HT-29 (cell line): ENCODE results near the gene ZNF398. TPM values are rescaled to one million over a fixed set of nuclear protein-coding genes. Genes with fewer than 3 reads are reported as not detected.

ENCODE experiments used
- DNase-seq: peaks from one replicate; pipeline ENCODE4 v3.0.0-alpha.2; 2015; ENCODE audit warnings: low spot score
- total RNA-seq: library from RNA; depleted of rRNA; stranded (reverse); fragments of >200 nt; shearing (Covaris generic); gene quantifications from 2 replicates; pipeline ENCODE4 v1.2.3, GENCODE V29; 2014

The ZNF398 gene
- total RNA-seq, 1 experiment from 2014 or later: 8.2 TPM

- DNase-seq: peak; percentile 60
Measured at GRCh38 chr7:149147752-149148653, 750 bp downstream of the ZNF398 start.

DNA sequence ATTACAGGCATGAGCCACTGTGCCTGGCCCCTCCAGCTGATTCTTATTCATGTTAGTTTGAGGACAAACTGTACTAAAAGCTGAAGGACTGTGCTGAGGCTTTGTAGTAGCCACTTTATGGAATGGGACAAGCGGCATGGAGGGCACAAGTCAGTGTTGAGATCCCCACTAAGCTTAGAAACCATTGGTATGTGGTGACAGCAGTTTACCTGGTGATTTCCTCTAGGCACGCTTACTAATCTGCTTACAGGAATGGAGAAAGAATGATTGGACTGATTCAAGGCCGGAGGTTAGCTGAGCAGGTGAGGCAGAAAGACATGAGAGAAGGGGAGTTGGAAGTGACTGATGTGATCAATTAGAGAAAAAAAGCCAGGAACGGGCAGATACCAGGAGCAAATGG, 3.7 kb downstream of the ZNF398 start:
- DNase-seq: no peak

DNA sequence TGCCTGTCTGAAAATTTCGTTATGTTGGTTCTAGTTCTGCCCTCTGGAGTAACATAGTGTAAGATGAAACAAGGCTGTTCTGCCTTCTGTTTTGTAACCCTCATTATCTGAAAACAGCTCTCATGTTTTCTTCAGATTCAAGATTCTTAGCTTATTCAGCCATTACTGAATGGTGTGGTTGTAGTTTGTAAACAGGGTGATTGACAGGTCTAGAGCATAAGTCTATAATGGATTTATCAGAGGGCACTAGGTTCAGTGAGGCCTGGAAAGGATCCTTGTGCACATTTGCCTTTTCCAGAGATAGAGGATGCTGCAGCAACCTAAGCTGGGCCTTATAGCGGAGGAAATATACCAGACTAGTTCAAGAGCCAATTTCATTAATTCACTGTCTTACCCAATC, 6.1 kb downstream of the ZNF398 start:
- DNase-seq: no peak

GRCh38 chr7:149154056-149154455, 6.8 kb downstream of the ZNF398 start:
- no peak for DNase-seq

DNA sequence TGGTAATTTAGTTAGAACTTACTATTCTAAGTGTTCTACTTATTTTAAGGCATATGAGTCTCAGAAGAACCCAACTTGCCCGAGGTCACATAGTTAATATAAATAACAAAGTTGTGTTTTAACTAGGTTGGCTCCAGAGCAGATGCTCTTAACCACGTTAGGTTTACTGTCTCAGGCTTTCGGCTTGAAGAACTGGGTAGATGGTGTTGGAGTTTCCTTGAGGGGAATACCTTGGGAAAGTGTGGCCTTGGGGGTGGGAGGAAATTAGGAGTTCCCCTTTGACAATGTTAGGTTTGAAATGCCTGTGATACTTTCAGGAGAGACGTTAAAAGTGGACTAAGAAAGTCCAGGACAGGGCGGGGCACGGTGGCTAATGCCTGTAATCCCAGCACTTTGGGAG, 9.6 kb downstream of the ZNF398 start:
- DNase-seq: no peak

GRCh38 chr7:149161241-149161848, 14.1 kb downstream of the ZNF398 start:
- DNase-seq: no peak

GRCh38 chr7:149166142-149166541, 18.9 kb downstream of the ZNF398 start:
- DNase-seq: no peak

DNA sequence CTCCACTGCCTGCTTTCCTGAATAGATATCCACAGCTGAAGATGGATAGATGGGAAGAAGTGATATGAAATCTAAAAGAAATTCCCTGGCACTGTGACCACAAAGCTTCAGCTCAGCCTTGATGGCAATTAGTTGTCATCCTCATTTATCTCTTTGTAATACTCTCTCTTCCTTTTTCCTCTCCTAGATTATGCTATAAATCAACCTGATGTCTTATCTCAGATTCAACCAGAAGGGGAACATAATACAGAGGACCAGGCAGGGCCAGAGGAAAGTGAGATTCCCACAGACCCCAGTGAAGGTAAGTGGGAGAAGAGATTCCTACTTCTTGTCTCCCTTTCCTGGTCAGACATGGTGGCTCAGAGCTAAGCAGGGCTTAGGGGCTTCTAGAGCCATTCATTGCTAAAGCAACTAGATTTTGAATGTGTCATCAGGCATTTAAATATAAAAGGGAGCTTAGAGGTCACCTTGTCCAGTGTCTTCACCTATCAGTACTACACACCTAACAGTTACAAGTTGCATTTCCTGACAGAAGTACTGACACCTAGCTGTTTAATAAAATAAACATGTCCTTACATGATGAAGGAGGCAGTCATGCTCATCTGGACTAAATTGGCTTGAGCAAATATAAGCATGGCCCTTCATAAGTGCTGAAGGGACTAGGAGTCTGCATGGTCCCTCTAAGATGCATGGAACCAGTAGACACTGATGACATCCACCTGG, 19.5 kb downstream of the ZNF398 start:
- DNase-seq: no peak

GRCh38 chr7:149171892-149172533, 24.8 kb downstream of the ZNF398 start:
- no peak for DNase-seq

- DNase-seq: no peak
Measured at GRCh38 chr7:149172534-149172920, 25.3 kb downstream of the ZNF398 start.

- no peak for DNase-seq
Measured at GRCh38 chr7:149175150-149175549, 27.9 kb downstream of the ZNF398 start.

- DNase-seq: no peak
Measured at GRCh38 chr7:149179241-149179640, 32.0 kb downstream of the ZNF398 start.

DNA sequence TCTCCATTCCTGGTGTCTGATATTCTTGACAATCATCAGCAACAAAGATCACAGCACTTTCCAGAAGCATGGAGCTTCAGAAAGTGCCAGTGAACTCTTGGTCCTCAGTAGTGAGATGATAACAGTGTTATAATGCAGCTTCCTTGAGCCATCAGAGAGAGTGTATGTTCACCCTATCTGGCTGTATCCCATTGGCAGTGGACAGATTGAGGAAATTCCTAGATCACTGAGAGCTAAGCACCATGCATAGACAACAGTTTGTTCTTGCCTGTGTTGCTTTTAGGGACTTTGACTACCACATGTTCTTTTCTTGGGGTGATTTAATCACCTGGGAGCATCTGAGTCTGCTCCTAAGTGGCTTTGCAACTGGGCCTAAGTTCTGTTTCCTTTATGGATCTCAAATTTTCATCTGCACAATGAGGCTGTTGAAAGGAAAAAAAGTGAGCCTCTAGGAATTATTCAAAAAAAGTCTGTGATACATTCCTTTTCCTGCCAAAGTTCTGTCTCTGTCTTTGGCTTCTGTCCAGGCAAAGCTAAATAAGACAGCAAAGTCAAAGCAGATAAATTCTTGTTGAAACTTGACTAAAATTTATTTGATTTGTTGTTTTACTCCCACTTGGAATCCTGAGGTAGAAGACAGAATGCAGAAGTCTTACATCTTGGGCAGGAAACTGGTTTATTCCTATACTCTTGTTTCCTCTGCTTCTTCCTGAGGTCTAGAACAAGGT, 33.6 kb downstream of the ZNF398 start:
- DNase-seq: no peak

- no peak for DNase-seq
Measured at GRCh38 chr7:149181450-149181790, 34.2 kb downstream of the ZNF398 start.

- DNase-seq: no peak
Measured at GRCh38 chr7:149184274-149184673, 37.0 kb downstream of the ZNF398 start.

DNA sequence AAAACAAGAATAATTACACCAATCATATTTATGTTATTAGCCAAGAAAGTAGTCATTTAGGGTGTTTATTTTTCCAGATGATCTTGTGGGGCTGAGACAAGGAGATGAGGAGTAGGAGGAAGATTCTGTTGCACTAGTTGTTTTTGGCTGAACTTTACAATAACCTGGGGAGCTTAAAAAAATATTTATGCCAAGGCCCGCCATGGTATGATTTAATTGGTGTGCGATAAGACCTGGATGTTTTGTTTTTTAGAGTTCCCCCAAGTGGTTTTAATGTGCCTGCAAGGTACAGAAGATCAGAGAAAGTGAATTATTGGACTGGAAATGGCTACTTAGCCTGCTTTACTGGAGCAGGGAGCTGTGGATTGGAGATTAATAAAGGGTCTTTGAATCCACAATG, 41.0 kb downstream of the ZNF398 start:
- DNase-seq: no peak

- DNase-seq: no peak
Measured at GRCh38 chr7:149188637-149189259, 41.5 kb downstream of the ZNF398 start.

GRCh38 chr7:149191851-149192250, 44.6 kb downstream of the ZNF398 start:
- DNase-seq: no peak

DNA sequence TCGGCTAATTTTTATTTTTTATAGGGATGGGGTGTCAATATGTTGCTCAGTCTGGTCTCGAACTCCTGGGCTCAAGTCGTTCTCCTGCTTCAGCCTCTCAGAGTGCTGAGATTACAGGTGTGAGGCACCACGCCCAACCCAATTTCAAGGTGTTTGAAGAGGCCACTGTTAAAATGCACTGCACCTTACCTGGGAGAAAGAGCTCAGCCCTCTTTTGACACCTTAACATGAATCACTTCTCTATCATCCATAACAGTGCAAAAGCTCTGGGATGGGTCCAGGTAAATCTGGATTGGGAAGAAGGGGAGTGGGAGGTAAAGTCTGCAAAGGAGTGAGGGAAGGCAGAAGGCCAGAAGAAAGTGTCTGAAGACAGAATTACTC, 47.5 kb downstream of the ZNF398 start:
- DNase-seq: no peak

DNA sequence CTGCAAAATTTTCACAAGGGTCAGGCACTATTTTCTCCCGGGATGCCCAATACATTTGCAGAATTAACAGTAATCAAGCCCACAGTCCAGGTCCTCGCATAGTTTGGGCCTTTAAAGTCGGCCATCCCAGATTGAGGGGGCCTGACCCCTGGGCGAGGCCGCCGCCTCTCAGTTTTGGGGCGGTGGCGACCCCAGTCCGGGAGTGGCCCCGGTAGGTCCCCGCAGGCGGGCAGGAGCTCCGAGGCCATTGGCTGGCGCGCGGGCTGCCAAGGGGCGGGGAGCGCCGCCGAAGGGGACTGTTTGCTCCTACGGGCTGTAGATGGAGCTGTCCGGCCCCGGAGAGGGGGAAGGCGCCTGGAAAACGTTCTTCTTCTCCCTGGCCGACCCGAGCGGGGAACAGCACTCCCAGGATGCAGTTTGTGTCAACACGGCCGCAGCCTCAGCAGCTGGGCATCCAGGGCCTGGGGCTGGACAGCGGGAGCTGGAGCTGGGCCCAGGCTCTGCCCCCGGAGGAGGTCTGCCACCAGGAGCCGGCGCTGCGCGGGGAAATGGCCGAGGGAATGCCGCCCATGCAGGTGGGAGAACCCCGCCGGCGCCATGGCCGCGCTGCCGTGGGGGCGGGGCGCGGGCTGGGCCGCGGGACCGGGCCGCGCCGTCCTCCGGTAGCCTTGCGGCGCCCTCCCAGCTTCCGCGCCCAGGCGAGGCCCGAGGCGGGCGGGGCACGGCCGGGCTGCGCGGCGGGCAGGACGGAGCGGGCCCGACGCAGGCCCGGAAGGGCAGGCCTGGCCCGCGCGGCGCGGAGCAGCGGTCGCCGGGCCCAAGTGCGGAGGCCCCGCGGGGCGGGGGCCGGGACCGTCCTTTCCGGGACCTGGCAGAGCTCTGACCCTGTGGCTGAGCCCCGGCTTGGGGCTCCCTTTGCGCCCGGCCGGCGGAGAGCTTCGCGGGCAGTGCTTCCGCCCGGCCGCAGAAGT, 48.2 kb downstream of the ZNF398 start, which contains the start of gene ZNF282:
Gene ZNF282, plus strand, starts transcription at position 367 of the 971 bp plus-strand sequence. Its CDS starts 44 bp downstream, at position 411.
- DNase-seq: peak; percentile 98
